Smooth muscle cell of trachea (primary cell): ENCODE data around the gene KCTD6. TPM values are rescaled to one million over a fixed set of nuclear protein-coding genes. Genes with fewer than 3 reads are reported as not detected.

Source experiments
- total RNA-seq: library from RNA; depleted of rRNA; stranded (reverse); fragments of >200 nt; gene quantifications from 2 replicates; pipeline ENCODE4 v1.2.1, GENCODE V29; 2014

The KCTD6 gene
- 6.9 and 10.8 TPM in 2 replicates for total RNA-seq

GRCh38 chr3:58491506-58492402, at the start of gene KCTD6:
TSS of gene KCTD6 (plus strand) at chr3:58492096. CDS start at chr3:58498756, 6,660 bp downstream.

DNA sequence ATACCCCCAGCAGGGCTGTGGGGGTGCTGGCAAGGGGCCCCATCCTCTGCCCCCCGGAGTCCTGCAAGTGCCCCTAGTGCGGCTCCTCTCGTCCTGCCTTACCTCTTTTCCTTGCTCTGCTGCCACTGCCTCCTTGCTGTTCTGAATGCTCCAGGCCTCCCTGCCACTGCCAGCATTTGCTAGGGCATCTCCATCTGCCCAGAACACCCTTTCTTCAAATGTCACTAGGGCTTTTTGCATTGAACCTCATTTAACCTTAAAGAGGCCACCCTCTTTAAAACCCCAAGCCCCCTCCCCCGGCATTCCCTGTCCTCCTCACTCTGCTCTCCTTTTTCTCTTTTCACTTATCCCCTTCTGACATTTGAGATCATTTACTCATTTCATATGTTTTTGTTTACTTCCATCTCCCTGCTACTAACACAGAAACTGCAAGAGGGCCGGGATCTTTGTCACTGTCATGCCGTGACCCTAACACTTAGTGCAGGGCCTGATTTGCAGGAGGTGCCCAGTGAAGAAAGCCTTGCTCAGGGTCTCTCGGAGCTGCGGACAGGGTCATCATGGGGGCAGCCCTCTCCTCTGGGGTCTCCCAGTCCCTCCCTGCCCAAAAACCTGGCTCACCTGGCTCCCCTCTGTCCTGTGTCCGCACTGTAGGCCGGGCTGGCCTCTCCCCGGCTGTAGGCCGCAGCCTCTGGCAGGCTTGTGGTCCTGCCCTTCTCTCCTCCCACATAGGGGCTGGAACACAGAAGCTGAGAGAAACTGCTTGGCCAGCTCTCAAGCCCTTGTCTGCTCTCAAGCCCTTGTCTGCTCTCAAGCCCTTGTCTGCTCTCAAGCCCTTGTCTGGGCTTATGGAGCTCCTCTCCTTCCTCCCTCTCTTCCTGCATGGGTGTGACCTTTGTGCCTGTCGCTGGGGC, 44.9 kb downstream of the KCTD6 start, which contains the start of gene ACOX2:
Gene ACOX2, minus strand, starts transcription at position 690 of the 911 bp plus-strand sequence. CDS start 2,084 bp downstream, outside the sequence.

Other genes starting within 250 kb of the KCTD6 start
- 8.9 and 14.7 TPM in 2 replicates for gene RPP14, start 185.9 kb upstream of the KCTD6 start, total RNA-seq
- gene HTD2, start 185.6 kb upstream of the KCTD6 start, total RNA-seq: 11.2 and 13.5 TPM in 2 replicates
- 54.4 and 84.2 TPM in 2 replicates for gene PXK, start 159.2 kb upstream of the KCTD6 start, total RNA-seq
- 54.9 and 127 TPM in 2 replicates for gene PDHB, start 58.3 kb upstream of the KCTD6 start, total RNA-seq
- 26.5 and 27.1 TPM in 2 replicates for gene ACOX2, start 45.1 kb downstream of the KCTD6 start, total RNA-seq
- gene FAM107A, start 85.3 kb downstream of the KCTD6 start, total RNA-seq: under 0.01 and 0.15 TPM in 2 replicates
- not detected in 2 replicates for gene FAM3D, start 174.7 kb downstream of the KCTD6 start, total RNA-seq